Prostate gland (tissue), 2 donors: ENCODE results near the gene RNF146.

Experiments
- POLR2A ChIP-seq: fragments of 450-650 bp; IDR thresholded peaks from one replicate; pipeline ENCODE4 v1.6.1; 2016; ENCODE audit warnings: antibody characterized with exemption, mild to moderate bottlenecking
- TF ChIP-seq, protein P1 (sequence below), 4 experiments: fragments of 200-600 bp in 2 of 4; fragments of 450-650 bp in 2 of 4; sonication (generic) in 2 of 4; IDR thresholded peaks; 1 replicate in 3 of 4; 2 replicates in 1 of 4; pipeline ENCODE4 v1.5.1; 2016 to 2019; ENCODE audit warnings: antibody characterized with exemption in 4 of 4, mild to moderate bottlenecking in 2 of 4, moderate library complexity in 2 of 4

DNA sequence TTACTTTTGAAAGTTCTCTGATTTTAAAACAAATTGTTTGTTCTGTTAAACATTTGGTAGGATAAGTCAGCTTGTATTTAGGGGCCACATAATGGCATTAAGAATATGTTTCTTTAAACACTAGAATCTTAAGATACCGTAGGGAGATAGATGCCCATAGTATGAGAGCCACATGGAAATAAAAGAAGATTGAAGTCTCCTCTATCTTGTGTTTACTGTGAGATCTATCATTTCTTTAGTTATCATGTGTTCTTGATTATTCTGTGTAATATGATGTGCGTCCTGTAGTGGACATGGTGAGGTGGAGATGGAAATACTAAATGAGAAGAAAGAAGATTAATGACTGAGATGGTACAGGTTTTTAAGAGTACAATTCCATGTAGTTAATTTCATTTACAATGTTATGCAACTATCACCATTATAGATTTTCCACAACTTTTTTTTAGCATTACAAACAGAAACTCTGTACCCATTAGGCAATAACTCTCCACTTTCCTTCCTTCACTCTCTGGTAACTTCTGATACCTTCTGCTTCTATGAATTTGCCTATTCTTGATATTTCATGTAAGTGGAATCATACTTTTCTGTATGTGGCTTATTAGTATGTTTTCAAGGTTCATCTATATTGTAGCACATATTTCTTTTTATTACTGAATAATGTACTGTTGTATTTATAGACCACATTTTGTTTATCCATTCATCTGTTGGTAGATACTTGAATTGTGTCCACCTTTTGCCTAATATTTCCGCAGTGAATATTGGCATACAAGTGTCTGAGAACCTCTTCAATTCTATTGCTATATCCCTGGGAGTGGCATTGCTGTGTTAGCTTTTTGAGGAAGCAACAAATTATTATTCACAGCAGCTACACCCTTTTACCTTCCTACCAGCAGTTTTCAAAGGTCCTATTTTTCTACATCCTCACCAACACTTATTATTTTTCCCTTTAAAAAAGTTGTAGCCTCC lies 11.5 kb downstream of the RNF146 start:
- no peak for TF ChIP-seq POLR2A
- TF ChIP-seq, protein P1, sequence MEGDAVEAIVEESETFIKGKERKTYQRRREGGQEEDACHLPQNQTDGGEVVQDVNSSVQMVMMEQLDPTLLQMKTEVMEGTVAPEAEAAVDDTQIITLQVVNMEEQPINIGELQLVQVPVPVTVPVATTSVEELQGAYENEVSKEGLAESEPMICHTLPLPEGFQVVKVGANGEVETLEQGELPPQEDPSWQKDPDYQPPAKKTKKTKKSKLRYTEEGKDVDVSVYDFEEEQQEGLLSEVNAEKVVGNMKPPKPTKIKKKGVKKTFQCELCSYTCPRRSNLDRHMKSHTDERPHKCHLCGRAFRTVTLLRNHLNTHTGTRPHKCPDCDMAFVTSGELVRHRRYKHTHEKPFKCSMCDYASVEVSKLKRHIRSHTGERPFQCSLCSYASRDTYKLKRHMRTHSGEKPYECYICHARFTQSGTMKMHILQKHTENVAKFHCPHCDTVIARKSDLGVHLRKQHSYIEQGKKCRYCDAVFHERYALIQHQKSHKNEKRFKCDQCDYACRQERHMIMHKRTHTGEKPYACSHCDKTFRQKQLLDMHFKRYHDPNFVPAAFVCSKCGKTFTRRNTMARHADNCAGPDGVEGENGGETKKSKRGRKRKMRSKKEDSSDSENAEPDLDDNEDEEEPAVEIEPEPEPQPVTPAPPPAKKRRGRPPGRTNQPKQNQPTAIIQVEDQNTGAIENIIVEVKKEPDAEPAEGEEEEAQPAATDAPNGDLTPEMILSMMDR (IDR thresholded peaks at IDR 0.05) = no peak
